Measurements from ENCODE around the gene SIRPA. TPM values are rescaled to one million over a fixed set of nuclear protein-coding genes. Genes with fewer than 3 reads are reported as not detected.
A peak's percentile ranks its signal among the peaks of the same experiment; 100 is the strongest.

Gene SIRPA
- total RNA-seq, 1 experiment from 2014 or later = 6.0 TPM

GRCh38 chr20:1973601-1974440 is 78.6 kb downstream of the SIRPA start:
- Mint-ChIP-seq H3K9me3 (no peaks in the 10 kb centered on the region; a peak in 1 of 5 replicates), H3K27ac (peak overlapping the region in 1 of 3 experiments; percentile 54; a peak in 2 of 7 replicates), H3K36me3 (ENCODE audit: insufficient read depth in 1 of 3, low read depth in 3 of 3) (no peaks in the 10 kb centered on the region; a peak in 1 of 7 replicates), H3K4me3 (no peak overlapping the region), H3K27me3 (ENCODE audit: low read depth) (peaks cover 25% of the 10 kb centered on the region), H3K4me1 (peaks cover 42 to 59% of the 10 kb centered on the region in 2 experiments)
- Histone ChIP-seq H3K27ac (ENCODE audit: insufficient read length, low read depth, low read length) (no peak overlapping the region), H2BK20ac (ENCODE audit: low read depth, low read length, poor library complexity, severe bottlenecking) (no peak overlapping the region), H3K79me2 (ENCODE audit: insufficient read depth, low read length) (no peaks in the 10 kb centered on the region), H3K56ac (ENCODE audit: insufficient read length, low read depth, low read length) (no peak overlapping the region), H3K14ac (ENCODE audit: insufficient read depth, low read length) (no peak overlapping the region), H4K5ac (ENCODE audit: insufficient read length, low read depth, low read length) (no peak overlapping the region), H3K79me1 (ENCODE audit: insufficient read depth, low read depth, low read length, poor library complexity, severe bottlenecking) (no peaks in the 10 kb centered on the region), H4K20me1 (ENCODE audit: control insufficient read depth, insufficient read depth, insufficient read length) (no peaks in the 10 kb centered on the region), H3K4ac (ENCODE audit: low read depth, low read length) (no peak overlapping the region), H4K8ac (replicated peaks; ENCODE audit: insufficient read length, low read depth, low read length) (no peak overlapping the region), H4K91ac (ENCODE audit: insufficient read length, low read depth, low read length) (no peak overlapping the region), H3K4me2 (ENCODE audit: insufficient read depth, insufficient read length, low read length) (no peak overlapping the region), H3K18ac (ENCODE audit: insufficient read length, low read depth, low read length) (no peak overlapping the region), H3K4me1 (ENCODE audit: insufficient read depth, low read length) (0 out of 2 replicates have a peak, but pooled peaks cover 2% of the 10 kb centered on the region), H2BK15ac (ENCODE audit: low read depth, low read length) (no peak overlapping the region), H2BK5ac (ENCODE audit: insufficient read length, low read length) (no peak overlapping the region), H3K23me2 (ENCODE audit: insufficient read length, low read depth, low read length, poor library complexity, severe bottlenecking) (no peaks in the 10 kb centered on the region), H2AFZ (ENCODE audit: low read length) (no peak overlapping the region), H3K27me3 (ENCODE audit: insufficient read depth, low read length) (no peaks in the 10 kb centered on the region), H3K9ac (ENCODE audit: extremely low read depth, insufficient read length, low read length) (no peak overlapping the region), H2AK5ac (ENCODE audit: insufficient read length, low read length) (no peak overlapping the region), H3K9me3 (ENCODE audit: control insufficient read depth, low read depth, low read length) (no peaks in the 10 kb centered on the region), H2BK120ac (ENCODE audit: low read depth, low read length, poor library complexity, severe bottlenecking) (no peak overlapping the region), H3K23ac (ENCODE audit: insufficient read length, low read depth, low read length) (no peak overlapping the region), H3T11ph (ENCODE audit: low read length) (no peak overlapping the region), H2BK12ac (ENCODE audit: insufficient read length, low read depth, low read length) (no peak overlapping the region)
- no CpG with 5 or more reads among the region's 15 CpGs for WGBS (ENCODE audit: extremely low coverage, insufficient read length, low lambda C conversion rate)
- DNase-seq = no peak
- TF ChIP-seq CTCF (conservative IDR thresholded peaks at IDR 0.05) = no peak

Data from H9 (cell line).